Measurements from ENCODE around the gene PANK2. TPM values are rescaled to one million over a fixed set of nuclear protein-coding genes. Genes with fewer than 3 reads are reported as not detected.

The PANK2 gene
- total RNA-seq, 2 experiments from 2014 or later: 49.0 to 51.1 TPM

- intact Hi-C loops (cut with DNase I, micrococcal nuclease): no loop called here
- Mint-ChIP-seq H3K27ac (no peak overlapping the region), H3K4me3 (no peak overlapping the region), H3K9me3 (no peaks in the 10 kb centered on the region), H3K4me1 (ENCODE audit: low read depth) (peaks cover 30% of the 10 kb centered on the region), H3K36me3 (ENCODE audit: low read depth) (peaks cover 98% of the 10 kb centered on the region), H3K27me3 (no peaks in the 10 kb centered on the region)
- Histone ChIP-seq H3K27me3 (ENCODE audit: control insufficient read depth in 1 of 2, insufficient read depth in 2 of 2, low read length in 2 of 2) (no peaks in the 10 kb centered on the region), H3K27ac (ENCODE audit: low read depth in 1 of 2, low read length in 2 of 2) (no peak overlapping the region), H3K4me1 (ENCODE audit: insufficient read depth, low read length) (peaks cover 3% of the 10 kb centered on the region), H3K36me3 (ENCODE audit: insufficient read depth, low read length) (peaks cover 87% of the 10 kb centered on the region), H3K4me3 (ENCODE audit: low read length) (no peak overlapping the region), H3K9me3 (ENCODE audit: control insufficient read depth in 1 of 2, insufficient read depth in 1 of 2, low read length in 2 of 2) (no peaks in the 10 kb centered on the region)
- ATAC-seq (ENCODE audit: poor library complexity) (no peak), DNase-seq (no peak)
- TF ChIP-seq CTCF (IDR thresholded peaks at IDR 0.05): no peak
- ChIA-PET POLR2A (no interaction called here), CTCF (interaction anchor here (0.8 kb wide), 1 partner anchor 59 kb away, joined by 3 read pairs; no protein-coding TSS in a partner anchor)
Observed at GRCh38 chr20:3914446-3914845, 25.3 kb downstream of the PANK2 start.

- Mint-ChIP-seq H3K4me3 (no peak overlapping the region), H3K9me3 (no peaks in the 10 kb centered on the region), H3K27ac (peak overlapping the region; percentile 66), H3K36me3 (ENCODE audit: low read depth) (peaks cover 93% of the 10 kb centered on the region), H3K27me3 (no peaks in the 10 kb centered on the region), H3K4me1 (ENCODE audit: low read depth) (peaks cover 23% of the 10 kb centered on the region)
- H3K4me3 ChIP-seq (ENCODE audit: low read length): no peak overlapping the region
- no peak for ATAC-seq (ENCODE audit: poor library complexity)
- H3K27me3 ChIP-seq (ENCODE audit: control insufficient read depth in 1 of 2, insufficient read depth in 2 of 2, low read length in 2 of 2): no peaks in the 10 kb centered on the region
- no peak for DNase-seq
- H3K27ac ChIP-seq (ENCODE audit: low read depth in 1 of 2, low read length in 2 of 2): no peak overlapping the region
- peaks cover 79% of the 10 kb centered on the region for H3K36me3 ChIP-seq (ENCODE audit: insufficient read depth, low read length)
- CTCF ChIA-PET: interaction anchor here (0.8 kb wide), 1 partner anchor 27 kb away, joined by 3 read pairs; no protein-coding TSS in a partner anchor
- TF ChIP-seq CTCF (IDR thresholded peaks at IDR 0.05): no peak
- peaks cover 3% of the 10 kb centered on the region for H3K4me1 ChIP-seq (ENCODE audit: insufficient read depth, low read length)
- H3K9me3 ChIP-seq (ENCODE audit: control insufficient read depth in 1 of 2, insufficient read depth in 1 of 2, low read length in 2 of 2): no peaks in the 10 kb centered on the region
- POLR2A ChIA-PET: no interaction called here
- intact Hi-C loops (cut with DNase I, micrococcal nuclease): no loop called here
Observed at GRCh38 chr20:3915691-3916090, 26.5 kb downstream of the PANK2 start.

GRCh38 chr20:3916364-3916763, 27.2 kb downstream of the PANK2 start:
- H3K4me1 ChIP-seq (ENCODE audit: insufficient read depth, low read length): peaks cover 3% of the 10 kb centered on the region
- no peak overlapping the region for H3K27ac ChIP-seq (ENCODE audit: low read depth in 1 of 2, low read length in 2 of 2)
- POLR2A ChIA-PET: interaction anchor here (0.6 kb wide), 1 partner anchor 16 kb away, joined by 4 read pairs; no protein-coding TSS in a partner anchor
- no peaks in the 10 kb centered on the region for H3K27me3 ChIP-seq (ENCODE audit: control insufficient read depth in 1 of 2, insufficient read depth in 2 of 2, low read length in 2 of 2)
- Mint-ChIP-seq H3K27ac (peak overlapping the region; percentile 66), H3K9me3 (no peaks in the 10 kb centered on the region), H3K4me3 (no peak overlapping the region), H3K36me3 (ENCODE audit: low read depth) (peaks cover 91% of the 10 kb centered on the region), H3K4me1 (ENCODE audit: low read depth) (peaks cover 23% of the 10 kb centered on the region), H3K27me3 (no peaks in the 10 kb centered on the region)
- DNase-seq (no peak), ATAC-seq (ENCODE audit: poor library complexity) (no peak)
- H3K36me3 ChIP-seq (ENCODE audit: insufficient read depth, low read length): peaks cover 79% of the 10 kb centered on the region
- H3K4me3 ChIP-seq (ENCODE audit: low read length): no peak overlapping the region
- intact Hi-C loops (cut with DNase I, micrococcal nuclease): no loop called here
- no peaks in the 10 kb centered on the region for H3K9me3 ChIP-seq (ENCODE audit: control insufficient read depth in 1 of 2, insufficient read depth in 1 of 2, low read length in 2 of 2)
- CTCF ChIA-PET: no interaction called here
- TF ChIP-seq CTCF (IDR thresholded peaks at IDR 0.05): no peak
